ENCODE data around the gene TMEM52B. TPM values are rescaled to one million over a fixed set of nuclear protein-coding genes. Genes with fewer than 3 reads are reported as not detected.

The TMEM52B gene
- total and polyA plus RNA-seq, 2 experiments from 2014 or later: not detected

- TF ChIP-seq NANOG (IDR thresholded peaks at IDR 0.05; ENCODE audit: borderline replicate concordance): no peak
- no peak for TF ChIP-seq ZNF114 (CRISPR knock-in tag; IDR thresholded peaks at IDR 0.05)
These were observed 43.7 kb upstream of the TMEM52B start (continued) for GRCh38 chr12:10135126-10135525.

GRCh38 chr12:10136637-10137205, 42.1 kb upstream of the TMEM52B start:
- Histone ChIP-seq H3K9me2 (ENCODE audit: insufficient read depth) (no peaks in the 10 kb centered on the region), H3K4me3 (no peak overlapping the region), H2AFZ (no peak overlapping the region), H3K4me2 (no peak overlapping the region), H3K36me3 (ENCODE audit: insufficient read depth) (no peaks in the 10 kb centered on the region), H3K27ac (ENCODE audit: low read depth) (no peak overlapping the region), H3K79me2 (replicated peaks; ENCODE audit: insufficient read depth) (no peaks in the 10 kb centered on the region), H4K20me1 (replicated peaks; ENCODE audit: insufficient read depth) (no peaks in the 10 kb centered on the region), H3F3A (replicated peaks; ENCODE audit: low read depth) (no peaks in the 10 kb centered on the region), H3K27me3 (ENCODE audit: insufficient read depth) (no peaks in the 10 kb centered on the region), H3K4me1 (ENCODE audit: insufficient read depth) (peaks cover 25% of the 10 kb centered on the region)
- Mint-ChIP-seq H3K27ac (no peak overlapping the region), H3K4me1 (peaks cover 24% of the 10 kb centered on the region), H3K36me3 (ENCODE audit: low read depth) (no peaks in the 10 kb centered on the region), H3K9me3 (no peaks in the 10 kb centered on the region; the same call in 2 of the 3 replicates), H3K27me3 (ENCODE audit: insufficient read depth, low read depth, poor library complexity) (peaks cover 2% of the 10 kb centered on the region), H3K4me3 (no peak overlapping the region)
- TF ChIP-seq REST (IDR thresholded peaks at IDR 0.05; ENCODE audit: unreplicated experiment) (no peak), ETS1 (IDR thresholded peaks at IDR 0.05) (no peak), STAT1 (IDR thresholded peaks at IDR 0.05; ENCODE audit: unreplicated experiment) (no peak), CREB1 (CRISPR knock-in tag; IDR thresholded peaks at IDR 0.05; ENCODE audit: low read depth) (no peak), ZNF331 (CRISPR knock-in tag; IDR thresholded peaks at IDR 0.05; ENCODE audit: low read depth) (no peak), ZNF462 (CRISPR knock-in tag; IDR thresholded peaks at IDR 0.05) (no peak), POLR2AphosphoS5 (IDR thresholded peaks at IDR 0.05; ENCODE audit: low read depth) (no peak)
- TF ChIP-seq, protein P1, sequence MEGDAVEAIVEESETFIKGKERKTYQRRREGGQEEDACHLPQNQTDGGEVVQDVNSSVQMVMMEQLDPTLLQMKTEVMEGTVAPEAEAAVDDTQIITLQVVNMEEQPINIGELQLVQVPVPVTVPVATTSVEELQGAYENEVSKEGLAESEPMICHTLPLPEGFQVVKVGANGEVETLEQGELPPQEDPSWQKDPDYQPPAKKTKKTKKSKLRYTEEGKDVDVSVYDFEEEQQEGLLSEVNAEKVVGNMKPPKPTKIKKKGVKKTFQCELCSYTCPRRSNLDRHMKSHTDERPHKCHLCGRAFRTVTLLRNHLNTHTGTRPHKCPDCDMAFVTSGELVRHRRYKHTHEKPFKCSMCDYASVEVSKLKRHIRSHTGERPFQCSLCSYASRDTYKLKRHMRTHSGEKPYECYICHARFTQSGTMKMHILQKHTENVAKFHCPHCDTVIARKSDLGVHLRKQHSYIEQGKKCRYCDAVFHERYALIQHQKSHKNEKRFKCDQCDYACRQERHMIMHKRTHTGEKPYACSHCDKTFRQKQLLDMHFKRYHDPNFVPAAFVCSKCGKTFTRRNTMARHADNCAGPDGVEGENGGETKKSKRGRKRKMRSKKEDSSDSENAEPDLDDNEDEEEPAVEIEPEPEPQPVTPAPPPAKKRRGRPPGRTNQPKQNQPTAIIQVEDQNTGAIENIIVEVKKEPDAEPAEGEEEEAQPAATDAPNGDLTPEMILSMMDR (conservative IDR thresholded peaks at IDR 0.05; ENCODE audit: low read depth in 2 of 2): no peak
- DNase-seq (ENCODE audit: low spot score) (no peak), ATAC-seq (no peak)

Data from GM23338 (cell line).